Right cardiac atrium (tissue), 5 donors: ENCODE data around the gene ADAMTSL1. TPM values are rescaled to one million over a fixed set of nuclear protein-coding genes. Genes with fewer than 3 reads are reported as not detected.

Source experiments
- ATAC-seq, 2 donors: fragments of 200-7000 bp; cut with Tn5 transposase; one replicate each; pipeline versions ENCODE4 v1.8.0 to v1.9.1; 2020; ENCODE audit warnings: moderate library complexity in 2 of 2, mild to moderate bottlenecking in 1 of 2
- DNase-seq, 3 donors: peaks; one replicate each; pipeline ENCODE4 v3.0.0-alpha.2; 2020
- H3K27ac ChIP-seq: one replicate; pipeline ENCODE4 v1.5.1; 2013; ENCODE audit warnings: mild to moderate bottlenecking, low read length, control low read depth, moderate library complexity
- H3K27me3 ChIP-seq: one replicate; pipeline ENCODE4 v1.6.1; 2013; ENCODE audit not compliant: control insufficient read depth, insufficient read depth
- H3K4me1 ChIP-seq: one replicate; pipeline ENCODE4 v1.6.1; 2013; ENCODE audit warnings: low read length; ENCODE audit not compliant: control insufficient read depth, insufficient read depth
- H3K4me3 ChIP-seq: one replicate; pipeline ENCODE4 v1.5.1; 2013; ENCODE audit warnings: low read length, control low read depth
- H3K9me3 ChIP-seq: one replicate; pipeline ENCODE4 v1.6.1; 2013; ENCODE audit warnings: low read length; ENCODE audit not compliant: control insufficient read depth
- WGBS: extraction: QIAGEN DNeasy Blood & Tissue Kit; methylation state at CpG from one replicate; pipeline ENCODE4 v1.1.7; 2013; 5-methylcytosine and 5-hydroxymethylcytosine counted together
- intact Hi-C, 4 donors: fragments of 100-400 bp; cut with DNase I; formaldehyde crosslinking; loops; one replicate each; pipeline versions ENCODE4 v1.11.0 to v1.14.0; 2022 to 2023
- microRNA-seq, 2 donors: library from miRNA; unstranded; fragments of <30 nt; microRNA quantifications; one replicate each; pipeline ENCODE4 v1.2.0, GENCODE V29; 2020 to 2021
- polyA plus RNA-seq: library from polyadenylated mRNA; stranded (reverse); fragments of 200-250 nt; gene quantifications from one replicate; pipeline ENCODE4 v1.2.3, GENCODE V29; 2013
- total RNA-seq, 4 donors: library from RNA; stranded (reverse); fragmentation: NEBNext Ultra II Directional; extraction: Animal tissue kit (Norgen Biotek cat#: 25700); gene quantifications; one replicate each; pipeline ENCODE4 v1.2.1, GENCODE V29; 2021
- donor health status: healthy with polysubstance abuse.
- donor health status: DM: no; HTN: yes; CAD: no.
- donor health status: DM: no; HTN: no; CAD: no.
- donor health status: DM: no; HTN: yes; CAD: no; lungs with severe emphysema.
- donor health status: DM: yes; HTN: yes; CAD: no.

ADAMTSL1 gene
- total and polyA plus RNA-seq, 5 donors = 1.2 to 5.0 (median 3.0) TPM

GRCh38 chr9:18955626-18956025 is 481.7 kb downstream of the ADAMTSL1 start:
- Histone ChIP-seq H3K27me3 (no peaks in the 10 kb centered on the region), H3K4me3 (no peak overlapping the region), H3K4me1 (no peaks in the 10 kb centered on the region), H3K9me3 (no peaks in the 10 kb centered on the region), H3K27ac (no peak overlapping the region)
- WGBS = 86% methylated on average over 2 of the region's 2 CpGs
- DNase-seq (no peak), ATAC-seq (no peak)
- intact Hi-C loops = loop anchor here in 1 of 4 donors (10.0 kb wide), 1 partner anchor 51 kb away; no protein-coding TSS in a partner anchor

Small RNA genes lying within 50 kb of the gene (microRNA-seq; reads per million reads assigned to microRNA genes)
- gene MIR3152 = 0 reads per million in 2 donors
